Measurements from ENCODE around the gene ADCY4.
"Not testable (repeated sequence)": the region's sequence is repeated elsewhere in the genome, so short reads cannot be mapped to it uniquely, and the experiment has no call there.

The ADCY4 gene

DNA sequence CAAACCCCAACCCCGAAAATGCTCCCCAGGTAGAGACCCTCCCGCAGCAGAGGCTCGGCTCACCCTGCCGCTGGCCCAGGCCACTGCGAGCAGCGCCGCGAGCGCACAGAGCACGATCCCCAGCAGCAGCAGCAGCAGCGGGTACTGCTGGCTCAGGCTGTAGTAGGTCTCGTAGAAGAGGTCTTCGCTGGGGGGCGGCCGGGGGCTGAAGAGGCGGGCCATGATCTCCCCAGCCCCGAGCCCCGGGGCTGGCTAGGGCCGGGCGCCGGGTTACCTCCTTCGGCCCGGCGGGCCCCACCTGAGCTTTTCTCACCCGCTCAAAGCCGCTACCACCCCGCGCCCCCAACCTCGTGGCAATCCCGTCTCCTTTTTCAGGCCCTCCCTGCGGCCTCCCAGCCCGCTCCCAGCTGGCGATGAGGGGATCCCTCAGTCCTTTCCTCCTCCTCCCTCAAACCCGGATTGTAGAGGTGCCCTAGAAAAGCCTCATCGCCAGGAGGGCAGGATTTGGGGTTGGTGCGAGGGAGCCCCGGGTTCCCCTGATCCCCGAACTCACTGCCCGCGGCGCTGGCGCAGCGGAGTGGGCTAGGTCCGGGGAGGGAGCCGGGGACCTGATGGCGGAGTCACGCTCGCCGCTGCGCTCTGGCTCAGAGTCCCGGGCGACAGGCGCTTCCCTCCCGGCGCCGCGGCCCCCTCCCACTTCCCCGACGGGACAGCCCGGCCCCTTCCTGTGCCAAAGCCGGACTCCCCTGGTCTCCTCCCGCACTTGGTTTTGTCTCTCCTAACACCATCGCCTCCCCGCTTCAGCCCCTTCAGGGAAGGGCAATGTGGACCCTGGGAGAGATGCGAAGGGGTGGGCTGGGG, at the start of gene ADCY4:
TSS of gene ADCY4 (minus strand) at position 641 of the 861 bp plus-strand sequence. CDS start at position 222, 419 bp downstream.
- DNase-seq (ENCODE audit: low read depth, low spot score): no peak

DNA sequence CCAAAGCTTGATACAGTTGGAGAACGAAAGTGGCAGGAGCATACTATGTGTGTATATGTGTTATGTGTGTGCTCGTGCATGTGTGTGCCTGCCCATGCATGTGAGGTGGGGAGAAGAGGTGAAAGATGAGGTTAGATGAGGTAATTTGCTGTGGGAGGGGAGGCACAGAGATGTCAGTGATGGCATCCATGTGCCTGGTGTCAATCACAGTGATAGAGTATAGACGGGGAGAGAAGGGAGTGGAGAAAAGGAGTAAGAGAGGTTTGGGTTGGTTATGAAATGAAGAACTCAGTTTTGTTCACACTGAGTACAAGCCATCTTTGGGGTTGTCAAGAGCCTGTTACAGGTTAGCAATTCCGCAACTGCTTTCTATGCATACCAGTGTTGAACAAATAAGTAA, 49.3 kb upstream of the ADCY4 start:
- no peak for DNase-seq (ENCODE audit: low read depth, low spot score)

DNA sequence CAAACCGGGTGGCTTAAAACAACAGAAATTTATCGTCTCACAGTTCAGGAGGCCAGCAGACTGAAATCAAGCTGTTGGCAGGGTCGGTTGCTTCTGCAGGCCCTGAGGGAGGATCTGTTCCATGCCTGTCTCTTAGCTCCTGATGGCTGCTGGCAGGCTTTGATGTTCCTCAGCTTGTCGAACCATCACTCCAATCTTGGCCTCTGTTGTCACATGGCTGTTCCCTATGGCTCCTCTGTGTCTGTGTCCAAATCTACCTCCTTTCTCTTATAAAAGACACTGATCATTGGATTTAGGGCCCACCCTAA, 47.1 kb upstream of the ADCY4 start:
- DNase-seq (ENCODE audit: low read depth, low spot score): no peak

DNA sequence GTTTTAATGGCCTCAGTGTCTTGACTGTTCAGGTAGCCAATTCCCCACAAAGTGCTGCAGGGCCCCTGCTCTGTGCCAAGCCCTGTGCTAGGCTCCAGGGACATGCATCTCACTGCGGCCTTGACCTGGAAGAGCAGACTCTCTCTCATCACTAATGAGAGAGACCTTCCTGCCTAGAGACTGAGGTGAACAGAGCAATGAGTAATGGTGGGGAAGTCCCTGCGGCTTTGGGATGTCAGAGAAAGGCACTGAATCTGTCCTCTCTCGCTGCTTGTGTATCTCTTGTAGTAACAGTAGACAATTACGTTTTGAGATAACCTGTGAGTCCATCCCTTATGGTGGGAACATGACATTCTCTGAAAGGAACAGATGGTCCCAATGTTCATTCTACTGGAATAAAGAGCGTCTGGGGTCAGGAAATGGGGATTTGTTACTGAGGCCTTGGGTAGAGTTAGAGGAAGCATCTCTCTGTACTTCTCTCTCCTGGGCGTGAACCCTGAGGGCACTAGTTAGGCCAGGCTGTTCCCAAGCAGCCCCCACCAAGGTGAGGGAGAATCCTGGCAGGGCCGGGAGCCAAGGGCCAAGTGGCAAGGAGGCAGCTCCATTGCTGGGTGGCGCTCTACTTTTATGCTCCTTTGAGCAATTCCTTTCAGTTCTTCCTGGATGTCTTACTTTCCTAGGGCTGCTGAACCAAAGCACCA, 46.6 kb upstream of the ADCY4 start:
- DNase-seq (ENCODE audit: low read depth, low spot score): no peak

DNA sequence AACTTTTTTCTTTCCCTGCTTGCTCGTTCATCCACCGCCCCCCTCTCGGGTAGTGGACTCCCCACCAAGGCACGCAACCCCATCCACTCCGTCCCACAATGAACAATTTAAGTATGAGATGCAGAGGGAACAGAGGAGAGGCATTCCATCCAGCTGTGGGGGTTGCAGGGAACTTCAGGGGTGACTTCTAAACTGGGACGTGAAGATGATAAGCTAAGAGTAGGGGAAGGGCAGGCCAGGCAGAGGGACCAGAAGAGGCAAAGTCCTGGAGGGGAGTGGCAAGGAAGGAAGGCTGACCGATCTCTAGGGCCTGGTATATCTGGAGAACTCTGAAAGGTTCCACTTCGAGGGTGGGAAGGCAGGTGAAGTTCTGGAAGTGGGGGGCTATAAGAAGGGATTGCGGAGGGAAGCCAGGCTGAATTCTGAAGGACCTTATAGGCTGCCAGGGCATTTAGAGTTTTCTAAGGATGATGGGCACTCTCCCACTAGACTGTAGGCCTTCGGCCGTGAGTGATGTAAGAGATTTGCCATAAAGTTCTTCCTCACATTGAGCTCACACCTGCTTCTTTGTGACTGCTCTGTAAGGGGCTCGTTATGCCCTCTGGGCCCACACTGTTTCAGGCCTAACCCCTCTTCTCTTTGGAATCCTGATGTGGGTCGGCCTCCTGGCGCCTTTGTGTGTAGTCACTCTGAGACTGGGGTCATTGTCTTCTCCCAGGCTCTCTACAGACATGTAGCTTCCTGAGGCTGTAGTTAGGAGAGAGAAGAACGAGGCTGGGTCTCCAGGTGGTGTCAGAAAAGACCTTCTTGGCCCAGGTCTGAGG, 45.2 kb upstream of the ADCY4 start:
- DNase-seq (ENCODE audit: low read depth, low spot score): no peak

DNA sequence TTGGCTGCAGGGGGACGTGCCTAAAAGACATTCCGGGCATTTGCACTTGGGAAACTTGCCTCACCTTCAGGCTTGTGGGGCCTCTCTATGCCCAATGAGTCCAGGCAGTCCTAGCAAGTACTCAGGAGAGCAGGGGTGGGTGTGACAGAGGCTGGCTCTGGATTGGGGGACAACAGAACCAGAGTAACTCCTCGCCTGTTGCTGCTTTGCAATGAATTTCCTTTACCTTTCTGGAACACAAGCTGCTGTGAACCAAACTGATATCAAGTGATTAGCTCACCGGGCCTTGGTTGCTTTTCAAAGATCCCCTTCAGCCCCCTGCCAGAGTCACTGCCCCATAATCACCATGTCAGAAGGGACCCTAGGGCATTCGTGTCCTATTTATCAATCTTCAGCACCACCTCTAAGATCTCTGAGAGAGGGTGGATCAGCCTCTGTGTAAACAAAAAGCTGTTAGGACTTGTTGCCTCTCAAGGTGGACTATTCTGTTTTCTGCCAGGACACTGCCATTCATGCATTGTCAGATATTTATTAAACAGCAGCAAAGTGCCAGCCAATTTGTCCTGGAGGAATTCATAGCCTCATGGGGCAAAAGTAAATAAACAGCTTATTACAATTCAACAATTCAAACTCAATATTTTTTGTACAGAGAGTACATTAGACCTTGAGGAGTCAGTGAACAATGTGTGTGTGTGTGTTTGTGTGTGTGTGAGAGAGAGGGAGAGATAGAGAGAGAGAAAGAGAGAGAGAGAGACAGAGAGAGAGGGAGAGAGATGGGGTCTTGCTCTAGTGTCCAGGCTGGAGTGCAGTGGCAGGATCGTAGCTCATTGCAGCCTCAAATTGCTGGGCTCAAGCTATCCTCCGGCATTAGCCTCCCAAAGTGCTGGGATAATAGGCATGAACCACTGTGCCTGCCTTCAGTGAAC, 44.4 kb upstream of the ADCY4 start:
- no peak for DNase-seq (ENCODE audit: low read depth, low spot score)

DNA sequence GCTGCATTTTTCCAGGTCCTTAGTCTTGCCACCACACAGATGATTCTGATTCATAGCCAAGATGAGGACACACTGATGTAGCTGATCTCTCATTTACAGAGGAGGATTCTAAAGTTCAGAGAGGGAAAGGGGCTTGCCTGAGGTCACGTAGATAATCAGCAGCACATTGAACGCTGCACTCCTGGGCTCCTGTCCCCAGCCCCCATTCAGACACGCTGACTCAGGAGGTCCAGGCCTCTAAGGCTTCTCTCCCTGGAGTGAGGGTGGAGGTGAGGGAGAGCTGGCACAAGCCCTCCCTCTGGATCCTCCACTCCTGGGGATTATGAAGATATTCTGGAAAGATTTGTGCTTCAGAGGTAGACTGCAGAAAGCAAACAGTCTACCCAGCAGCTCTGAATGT, 43.5 kb upstream of the ADCY4 start:
- no peak for DNase-seq (ENCODE audit: low read depth, low spot score)

DNA sequence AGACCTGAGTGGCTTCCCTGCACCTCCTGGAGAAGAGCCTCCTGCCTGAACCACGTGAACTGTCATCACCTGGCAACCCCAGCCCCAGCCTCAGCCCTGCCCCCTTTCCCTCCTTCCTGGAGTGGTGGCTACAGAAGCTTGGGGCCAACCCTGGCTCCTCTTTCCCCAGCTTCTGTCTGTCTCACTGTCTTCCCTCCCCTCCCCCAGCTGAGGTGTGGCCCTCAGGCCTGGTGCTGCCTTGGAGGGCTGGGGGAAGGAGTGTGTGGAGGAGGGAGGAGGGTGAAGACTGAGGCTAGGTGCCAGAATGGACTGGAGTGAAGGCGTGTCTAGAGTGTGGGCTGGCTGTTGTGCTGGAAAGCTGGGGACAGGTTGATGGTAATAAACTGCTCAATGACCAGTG, 42.8 kb upstream of the ADCY4 start:
- no peak for DNase-seq (ENCODE audit: low read depth, low spot score)

DNA sequence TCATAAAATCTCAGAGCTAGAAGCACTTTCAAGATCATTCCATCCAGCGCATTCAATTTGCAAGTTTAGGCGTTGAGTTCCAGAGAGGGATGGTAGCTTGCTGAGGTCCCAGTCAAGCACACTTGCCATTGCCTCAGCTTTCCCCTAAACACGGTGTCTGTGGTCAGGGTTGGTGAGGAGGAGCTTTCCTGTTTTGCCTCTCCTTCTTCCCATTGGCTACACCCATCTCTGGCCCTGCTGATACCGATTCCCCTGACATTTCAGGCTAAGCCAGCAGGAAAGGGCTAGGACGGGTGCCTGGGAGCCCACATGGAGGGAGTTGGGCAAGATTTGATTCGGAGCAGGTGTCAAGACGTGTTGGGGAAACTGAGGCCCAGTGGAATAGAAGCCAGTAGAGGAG, 42.3 kb upstream of the ADCY4 start:
- DNase-seq (ENCODE audit: low read depth, low spot score): no peak

DNA sequence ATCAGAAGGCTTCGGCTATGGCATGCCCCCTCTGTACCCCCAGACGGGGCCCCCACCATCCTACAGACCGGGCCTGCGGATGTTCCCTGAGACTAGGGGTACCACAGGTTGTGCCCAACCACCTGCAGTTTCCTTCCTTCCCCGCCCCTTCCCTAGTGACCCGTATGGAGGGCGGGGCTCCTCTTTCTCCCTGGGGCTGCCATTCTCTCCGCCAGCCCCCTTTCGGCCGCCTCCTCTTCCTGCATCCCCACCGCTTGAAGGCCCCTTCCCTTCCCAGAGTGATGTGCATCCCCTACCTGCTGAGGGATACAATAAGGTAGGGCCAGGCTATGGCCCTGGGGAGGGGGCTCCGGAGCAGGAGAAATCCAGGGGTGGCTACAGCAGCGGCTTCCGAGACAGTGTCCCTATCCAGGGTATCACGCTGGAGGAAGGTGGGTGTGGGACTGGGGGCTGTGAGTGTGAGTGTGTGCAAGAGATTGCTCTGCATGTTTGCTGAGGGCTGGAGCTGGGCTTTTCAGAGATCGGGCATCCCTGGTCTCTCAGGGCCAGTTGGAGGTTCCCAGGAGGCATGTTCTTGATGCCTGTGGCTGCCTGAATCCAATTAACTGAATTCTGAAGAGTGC, 41.7 kb upstream of the ADCY4 start:
- DNase-seq (ENCODE audit: low read depth, low spot score): no peak

DNA sequence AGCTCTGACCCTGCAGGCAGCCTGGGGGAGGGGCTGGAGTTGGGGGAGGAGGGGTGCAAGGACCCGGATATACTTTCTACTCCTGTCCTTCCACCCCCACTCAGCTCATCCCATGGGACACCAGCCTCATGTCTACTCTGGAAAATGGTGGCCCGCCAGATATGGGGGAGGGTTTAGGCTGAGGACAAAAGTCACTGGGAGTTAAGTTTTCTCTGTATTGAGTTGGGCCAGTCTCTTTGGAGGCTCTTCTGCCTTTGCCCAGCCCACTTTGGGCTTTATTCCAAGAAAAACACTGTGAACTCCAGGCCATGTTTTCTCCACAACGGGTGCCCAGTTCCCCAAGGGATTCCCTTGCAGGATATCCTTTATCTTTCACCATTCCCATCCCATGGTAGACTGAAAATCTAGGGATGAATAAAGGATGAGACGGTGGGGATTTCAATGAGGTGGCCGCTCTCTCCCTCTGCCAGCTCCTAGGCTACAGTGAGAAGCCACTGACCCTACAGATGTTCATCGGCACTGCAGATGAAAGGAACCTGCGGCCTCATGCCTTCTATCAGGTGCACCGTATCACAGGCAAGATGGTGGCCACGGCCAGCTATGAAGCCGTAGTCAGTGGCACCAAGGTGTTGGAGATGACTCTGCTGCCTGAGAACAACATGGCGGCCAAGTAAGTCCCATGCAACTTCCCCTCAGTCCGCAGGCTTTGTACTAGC, 38.0 kb upstream of the ADCY4 start:
- DNase-seq (ENCODE audit: low read depth, low spot score): peak; percentile 41

DNA sequence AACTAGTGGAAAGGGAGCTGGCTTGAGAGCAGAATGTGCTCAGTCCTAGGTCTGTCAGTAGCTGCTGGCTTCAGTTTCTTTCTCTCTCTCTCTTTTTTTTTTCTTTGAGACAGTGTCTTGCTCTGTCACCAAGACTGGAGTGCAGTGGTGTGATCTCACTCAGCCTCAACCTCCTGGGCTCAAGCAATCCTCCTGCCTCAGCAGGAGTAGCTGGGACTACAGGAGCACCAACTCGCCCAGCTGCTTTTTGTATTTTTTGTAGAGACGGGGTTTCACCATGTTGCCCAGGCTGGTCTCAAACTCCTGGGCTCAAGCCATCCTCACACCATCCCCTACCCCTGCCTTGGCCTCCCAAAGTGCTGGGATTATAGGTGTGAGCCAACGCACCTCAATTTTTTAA, 36.7 kb upstream of the ADCY4 start:
- DNase-seq (ENCODE audit: low read depth, low spot score): not testable (repeated sequence)

DNA sequence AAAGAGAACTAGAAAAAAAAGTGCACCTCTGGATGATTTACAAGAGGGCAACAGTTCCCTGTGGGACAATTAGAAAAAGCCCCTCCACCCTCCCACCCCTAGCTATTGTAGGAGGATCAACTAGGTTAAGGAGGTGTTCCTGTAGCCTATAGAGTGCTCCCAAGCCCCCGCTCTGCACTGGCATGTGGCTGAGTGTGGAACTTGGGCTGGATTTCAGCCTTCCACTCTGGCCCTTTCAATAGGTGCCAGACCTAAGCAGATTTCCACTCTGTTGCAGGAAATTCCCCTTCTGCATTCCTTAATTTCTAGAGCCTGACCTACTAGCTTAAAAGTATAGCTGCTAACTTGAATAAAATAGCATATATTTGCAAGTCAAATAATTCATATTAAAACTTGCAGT, 35.9 kb upstream of the ADCY4 start:
- no peak for DNase-seq (ENCODE audit: low read depth, low spot score)

DNA sequence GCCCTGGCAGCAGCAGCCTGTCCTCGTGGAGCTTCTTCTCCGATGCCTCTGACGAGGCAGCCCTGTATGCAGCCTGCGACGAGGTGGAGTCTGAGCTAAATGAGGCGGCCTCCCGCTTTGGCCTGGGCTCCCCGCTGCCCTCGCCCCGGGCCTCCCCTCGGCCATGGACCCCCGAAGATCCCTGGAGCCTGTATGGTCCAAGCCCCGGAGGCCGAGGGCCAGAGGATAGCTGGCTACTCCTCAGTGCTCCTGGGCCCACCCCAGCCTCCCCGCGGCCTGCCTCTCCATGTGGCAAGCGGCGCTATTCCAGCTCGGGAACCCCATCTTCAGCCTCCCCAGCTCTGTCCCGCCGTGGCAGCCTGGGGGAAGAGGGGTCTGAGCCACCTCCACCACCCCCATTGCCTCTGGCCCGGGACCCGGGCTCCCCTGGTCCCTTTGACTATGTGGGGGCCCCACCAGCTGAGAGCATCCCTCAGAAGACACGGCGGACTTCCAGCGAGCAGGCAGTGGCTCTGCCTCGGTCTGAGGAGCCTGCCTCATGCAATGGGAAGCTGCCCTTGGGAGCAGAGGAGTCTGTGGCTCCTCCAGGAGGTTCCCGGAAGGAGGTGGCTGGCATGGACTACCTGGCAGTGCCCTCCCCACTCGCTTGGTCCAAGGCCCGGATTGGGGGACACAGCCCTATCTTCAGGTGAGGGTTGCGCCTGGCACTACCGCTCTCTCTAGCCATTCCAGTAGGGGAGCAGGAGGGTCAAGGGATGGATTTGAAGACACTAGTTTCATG, 35.2 kb upstream of the ADCY4 start:
- no peak for DNase-seq (ENCODE audit: low read depth, low spot score)

DNA sequence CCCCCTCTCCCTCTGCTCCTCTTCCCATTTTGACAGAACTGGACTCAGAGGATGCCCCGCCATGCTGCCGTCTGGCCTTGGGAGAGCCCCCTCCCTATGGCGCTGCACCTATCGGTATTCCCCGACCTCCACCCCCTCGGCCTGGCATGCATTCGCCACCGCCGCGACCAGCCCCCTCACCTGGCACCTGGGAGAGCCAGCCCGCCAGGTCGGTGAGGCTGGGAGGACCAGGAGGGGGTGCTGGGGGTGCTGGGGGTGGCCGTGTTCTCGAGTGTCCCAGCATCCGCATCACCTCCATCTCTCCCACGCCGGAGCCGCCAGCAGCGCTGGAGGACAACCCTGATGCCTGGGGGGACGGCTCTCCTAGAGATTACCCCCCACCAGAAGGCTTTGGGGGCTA, 34.6 kb upstream of the ADCY4 start:
- no peak for DNase-seq (ENCODE audit: low read depth, low spot score)

DNA sequence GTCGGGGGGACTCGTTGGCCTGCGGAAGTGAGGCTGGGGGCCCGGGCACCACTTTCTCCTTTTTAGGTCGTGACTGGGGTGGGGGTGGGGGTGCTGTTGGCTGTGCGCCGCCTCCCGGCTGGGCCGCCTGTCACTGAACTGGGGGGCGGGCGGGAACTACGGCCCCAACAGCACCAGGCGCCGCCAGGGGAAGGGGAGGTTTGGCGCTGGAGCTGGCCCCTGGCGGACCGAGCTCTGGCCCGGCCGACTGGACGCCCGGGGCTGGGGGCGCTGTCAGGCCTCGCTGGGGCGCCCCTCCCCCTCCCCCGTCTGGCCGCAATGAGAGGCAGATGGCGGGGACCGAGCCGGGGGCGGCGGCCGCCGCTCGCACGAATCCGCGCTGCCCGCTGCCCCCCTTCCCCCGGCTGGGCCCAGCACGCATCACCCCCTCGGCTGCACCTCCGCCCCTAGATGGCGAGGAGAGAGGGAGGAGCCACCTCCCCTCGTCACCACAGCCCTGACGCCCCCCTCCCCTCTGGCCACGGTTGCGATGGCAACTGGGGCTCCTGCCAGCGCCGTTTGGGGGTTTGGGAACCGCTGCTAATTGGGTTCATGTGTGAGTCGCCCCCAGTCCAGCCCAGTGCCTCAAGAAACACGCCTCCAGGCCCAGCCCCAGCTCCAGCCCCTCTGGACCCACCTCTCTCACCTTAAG, 33.8 kb upstream of the ADCY4 start:
- DNase-seq (ENCODE audit: low read depth, low spot score): peak; percentile 38

DNA sequence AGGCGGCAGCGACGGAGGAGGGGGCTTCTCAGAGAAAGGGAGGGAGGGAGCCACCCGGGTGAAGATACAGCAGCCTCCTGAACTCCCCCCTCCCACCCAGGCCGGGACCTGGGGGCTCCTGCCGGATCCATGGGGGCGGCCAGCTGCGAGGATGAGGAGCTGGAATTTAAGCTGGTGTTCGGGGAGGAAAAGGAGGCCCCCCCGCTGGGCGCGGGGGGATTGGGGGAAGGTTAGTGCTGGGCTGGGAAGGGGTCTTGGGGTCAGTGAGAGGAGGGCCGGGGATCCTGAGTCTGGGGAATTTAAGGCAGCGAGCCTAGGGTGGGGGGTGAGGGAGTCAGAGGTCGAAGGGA, 33.3 kb upstream of the ADCY4 start:
- no peak for DNase-seq (ENCODE audit: low read depth, low spot score)

DNA sequence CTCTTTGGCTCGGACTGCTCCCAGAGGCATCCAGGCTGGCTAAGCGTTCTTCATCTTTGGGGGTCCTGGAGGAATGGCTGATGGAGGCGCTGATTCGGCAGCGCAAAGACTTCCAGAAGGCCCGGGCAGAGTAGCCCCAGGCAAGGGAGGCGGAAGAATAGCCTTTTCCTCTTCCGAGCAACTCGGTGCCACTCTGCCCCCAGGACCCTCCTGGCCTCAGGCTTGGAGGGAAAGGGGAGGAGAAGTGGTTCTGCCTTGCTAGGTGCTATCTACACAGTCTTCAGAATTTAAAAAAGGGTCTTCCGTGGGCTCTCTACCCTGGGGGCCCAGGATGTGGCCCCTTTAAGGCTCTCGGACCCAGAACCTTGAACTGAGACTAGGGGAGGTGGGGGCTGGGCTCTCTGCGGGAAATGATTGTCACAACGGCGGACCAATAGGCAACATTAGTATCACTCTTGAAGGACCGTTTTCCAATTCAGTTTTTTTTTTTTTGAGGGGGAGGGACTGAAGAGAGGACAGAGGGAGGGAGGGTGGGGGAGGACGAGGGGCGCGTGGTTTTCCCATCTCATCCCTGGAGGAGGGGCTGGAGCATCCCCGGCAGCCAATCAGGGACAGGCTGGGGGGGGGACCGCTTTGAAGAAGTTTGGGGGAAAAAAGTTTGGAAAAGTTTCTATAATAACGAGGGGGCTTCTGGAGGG, 32.8 kb upstream of the ADCY4 start, which contains the start of gene NFATC4:
TSS of gene NFATC4 (plus strand) at position 671 of the 698 bp plus-strand sequence. CDS start 157 bp downstream, outside the sequence.
- DNase-seq (ENCODE audit: low read depth, low spot score): peak; percentile 69
